ACC112 (cell line): ENCODE measurements around the gene HACD1.

Experiments
- H2AFZ ChIP-seq: fragments of 200-600 bp; sonication (generic); one replicate; pipeline ENCODE4 v1.6.0; 2017; ENCODE audit warnings: antibody characterized with exemption, low read length; ENCODE audit not compliant: unreplicated experiment
- H3K27ac ChIP-seq: fragments of 200-600 bp; sonication (generic); 2 replicates; pipeline ENCODE4 v1.5.1; 2014; ENCODE audit warnings: low read depth, mild to moderate bottlenecking, antibody characterized with exemption, low read length, moderate library complexity
- H3K27me3 ChIP-seq: fragments of 200-600 bp; sonication (generic); 2 replicates; pipeline ENCODE4 v1.6.1; 2014; ENCODE audit warnings: mild to moderate bottlenecking, antibody characterized with exemption, low read length, moderate library complexity, mixed read lengths; ENCODE audit not compliant: insufficient read depth
- H3K36me3 ChIP-seq: fragments of 200-600 bp; sonication (generic); 2 replicates; pipeline ENCODE4 v1.6.1; 2016; ENCODE audit warnings: mild to moderate bottlenecking, antibody characterized with exemption, low read length, moderate library complexity, mixed read lengths; ENCODE audit not compliant: insufficient read depth
- H3K4me1 ChIP-seq: fragments of 200-600 bp; sonication (generic); one replicate; pipeline ENCODE4 v1.6.1; 2016; ENCODE audit warnings: low read length, mixed read lengths; ENCODE audit not compliant: insufficient read depth, unreplicated experiment, control insufficient read depth
- H3K4me3 ChIP-seq: fragments of 200-600 bp; sonication (generic); 2 replicates; pipeline ENCODE4 v1.5.1; 2014; ENCODE audit warnings: mild to moderate bottlenecking, low read depth, low read length
- H3K79me2 ChIP-seq: fragments of 200-600 bp; sonication (generic); one replicate; pipeline ENCODE4 v1.6.0; 2016; ENCODE audit warnings: low read length; ENCODE audit not compliant: control insufficient read depth, unreplicated experiment, insufficient read depth

Gene HACD1

GRCh38 chr10:17585016-17585415 lies 32.2 kb downstream of the HACD1 start:
- peaks cover 5% of the 10 kb centered on the region for H3K4me1 ChIP-seq
- H3K4me3 ChIP-seq = no peak overlapping the region
- H2AFZ ChIP-seq = no peak overlapping the region
- no peaks in the 10 kb centered on the region for H3K27me3 ChIP-seq
- H3K36me3 ChIP-seq = no peaks in the 10 kb centered on the region
- no peaks in the 10 kb centered on the region for H3K79me2 ChIP-seq
- no peak overlapping the region for H3K27ac ChIP-seq

- no peaks in the 10 kb centered on the region for H3K27me3 ChIP-seq
- H2AFZ ChIP-seq = no peak overlapping the region
- H3K79me2 ChIP-seq = no peaks in the 10 kb centered on the region
- no peaks in the 10 kb centered on the region for H3K36me3 ChIP-seq
- H3K4me1 ChIP-seq = no peaks in the 10 kb centered on the region
- H3K4me3 ChIP-seq = no peak overlapping the region
- no peak overlapping the region for H3K27ac ChIP-seq
These were observed 36.3 kb downstream of the HACD1 start for GRCh38 chr10:17580885-17581284.

- Histone ChIP-seq H3K4me3 (no peak overlapping the region), H3K36me3 (no peaks in the 10 kb centered on the region), H3K4me1 (no peaks in the 10 kb centered on the region), H3K79me2 (no peaks in the 10 kb centered on the region), H3K27me3 (no peaks in the 10 kb centered on the region), H3K27ac (no peak overlapping the region), H2AFZ (no peak overlapping the region)
These were observed 38.6 kb downstream of the HACD1 start for GRCh38 chr10:17578603-17579002.

GRCh38 chr10:17576768-17577167 lies 40.4 kb downstream of the HACD1 start:
- Histone ChIP-seq H3K4me1 (no peaks in the 10 kb centered on the region), H2AFZ (no peak overlapping the region), H3K79me2 (no peaks in the 10 kb centered on the region), H3K27me3 (no peaks in the 10 kb centered on the region), H3K4me3 (no peak overlapping the region), H3K36me3 (no peaks in the 10 kb centered on the region), H3K27ac (no peak overlapping the region)

- Histone ChIP-seq H3K36me3 (no peaks in the 10 kb centered on the region), H3K79me2 (no peaks in the 10 kb centered on the region), H3K4me1 (no peaks in the 10 kb centered on the region), H2AFZ (no peak overlapping the region), H3K27ac (no peak overlapping the region), H3K27me3 (no peaks in the 10 kb centered on the region), H3K4me3 (no peak overlapping the region)
These were observed 52.3 kb downstream of the HACD1 start for GRCh38 chr10:17564911-17565310.

GRCh38 chr10:17563452-17563851 lies 53.7 kb downstream of the HACD1 start:
- Histone ChIP-seq H2AFZ (no peak overlapping the region), H3K27me3 (no peaks in the 10 kb centered on the region), H3K79me2 (no peaks in the 10 kb centered on the region), H3K36me3 (no peaks in the 10 kb centered on the region), H3K4me3 (no peak overlapping the region), H3K4me1 (no peaks in the 10 kb centered on the region), H3K27ac (no peak overlapping the region)

- Histone ChIP-seq H3K4me3 (no peak overlapping the region), H3K36me3 (no peaks in the 10 kb centered on the region), H3K79me2 (no peaks in the 10 kb centered on the region), H3K27ac (no peak overlapping the region), H3K4me1 (no peaks in the 10 kb centered on the region), H3K27me3 (no peaks in the 10 kb centered on the region), H2AFZ (no peak overlapping the region)
These were observed 54.6 kb downstream of the HACD1 start for GRCh38 chr10:17562614-17563013.

GRCh38 chr10:17561111-17561510 lies 56.1 kb downstream of the HACD1 start:
- Histone ChIP-seq H3K4me3 (no peak overlapping the region), H3K36me3 (no peaks in the 10 kb centered on the region), H3K4me1 (no peaks in the 10 kb centered on the region), H3K27me3 (no peaks in the 10 kb centered on the region), H3K27ac (no peak overlapping the region), H3K79me2 (no peaks in the 10 kb centered on the region), H2AFZ (no peak overlapping the region)

GRCh38 chr10:17557459-17557858 lies 59.7 kb downstream of the HACD1 start:
- no peaks in the 10 kb centered on the region for H3K36me3 ChIP-seq
- no peak overlapping the region for H2AFZ ChIP-seq
- no peaks in the 10 kb centered on the region for H3K4me1 ChIP-seq
- no peak overlapping the region for H3K4me3 ChIP-seq
- H3K27me3 ChIP-seq = no peaks in the 10 kb centered on the region
- H3K27ac ChIP-seq = no peak overlapping the region
- no peaks in the 10 kb centered on the region for H3K79me2 ChIP-seq

- H3K4me1 ChIP-seq = peaks cover 14% of the 10 kb centered on the region
- H3K27me3 ChIP-seq = no peaks in the 10 kb centered on the region
These were observed 68.4 kb downstream of the HACD1 start for GRCh38 chr10:17548770-17549169.

GRCh38 chr10:17548162-17548561 lies 69.0 kb downstream of the HACD1 start:
- Histone ChIP-seq H3K27me3 (no peaks in the 10 kb centered on the region), H3K36me3 (no peaks in the 10 kb centered on the region), H3K4me3 (no peak overlapping the region), H3K27ac (no peak overlapping the region), H3K79me2 (no peaks in the 10 kb centered on the region), H3K4me1 (peaks cover 14% of the 10 kb centered on the region), H2AFZ (no peak overlapping the region)

More at GRCh38 chr10:17548770-17549169, 68.4 kb downstream of the HACD1 start:
- Histone ChIP-seq H3K36me3 (no peaks in the 10 kb centered on the region), H3K27ac (no peak overlapping the region), H3K79me2 (no peaks in the 10 kb centered on the region), H3K4me3 (no peak overlapping the region), H2AFZ (no peak overlapping the region)
